NB4 (cell line): ENCODE data around the gene TTC33.
"Not testable (repeated sequence)": the region's sequence is repeated elsewhere in the genome, so short reads cannot be mapped to it uniquely, and the experiment has no call there.

ENCODE experiments used
- DNase-seq: peaks from one replicate; pipeline ENCODE4 v3.0.0; 2010; ENCODE audit warnings: low read depth
- H3K4me3 ChIP-seq: one replicate; pipeline ENCODE4 v1.5.1; 2011; ENCODE audit warnings: mild to moderate bottlenecking, low read depth, low read length, moderate library complexity
- CTCF ChIP-seq: IDR thresholded peaks from one replicate; pipeline ENCODE4 v1.5.1; 2012; ENCODE audit warnings: low read depth, low read length
- MAX ChIP-seq: IDR thresholded peaks from 2 replicates; pipeline ENCODE4 v1.6.1; 2011; ENCODE audit warnings: low read depth, low read length
- MYC ChIP-seq: IDR thresholded peaks from 2 replicates; pipeline ENCODE4 v1.6.1; 2011; ENCODE audit warnings: low read depth, low read length
- POLR2A ChIP-seq: IDR thresholded peaks from 2 replicates; pipeline ENCODE4 v1.6.1; 2011; ENCODE audit warnings: mild to moderate bottlenecking; ENCODE audit not compliant: insufficient read length; ENCODE audit errors: extremely low read depth

Gene TTC33

GRCh38 chr5:40653221-40654022 lies 102.3 kb downstream of the TTC33 start:
- DNase-seq = no peak
- TF ChIP-seq POLR2A = no peak
- TF ChIP-seq MYC = no peak
- TF ChIP-seq CTCF = no peak
- no peak for TF ChIP-seq MAX
- H3K4me3 ChIP-seq = no peak overlapping the region

GRCh38 chr5:40652441-40653220 lies 103.1 kb downstream of the TTC33 start:
- no peak for TF ChIP-seq MYC
- no peak for TF ChIP-seq MAX
- no peak for TF ChIP-seq POLR2A
- TF ChIP-seq CTCF = no peak
- H3K4me3 ChIP-seq = no peak overlapping the region
- no peak for DNase-seq

GRCh38 chr5:40651201-40651600 lies 104.6 kb downstream of the TTC33 start:
- no peak for DNase-seq
- TF ChIP-seq MYC = no peak
- H3K4me3 ChIP-seq = no peak overlapping the region

GRCh38 chr5:40649463-40650030 lies 106.2 kb downstream of the TTC33 start:
- no peak overlapping the region for H3K4me3 ChIP-seq
- no peak for TF ChIP-seq MAX
- TF ChIP-seq MYC = no peak
- no peak for TF ChIP-seq CTCF
- TF ChIP-seq POLR2A = no peak
- no peak for DNase-seq

GRCh38 chr5:40648150-40648549 lies 107.6 kb downstream of the TTC33 start:
- TF ChIP-seq MAX (no peak), MYC (no peak), POLR2A (no peak), CTCF (no peak)
- DNase-seq = no peak
- H3K4me3 ChIP-seq = no peak overlapping the region

- DNase-seq = no peak
- no peak for TF ChIP-seq MYC
- TF ChIP-seq MAX = no peak
- no peak for TF ChIP-seq POLR2A
- TF ChIP-seq CTCF = no peak
- no peak overlapping the region for H3K4me3 ChIP-seq
Observed at GRCh38 chr5:40646266-40646665, 109.5 kb downstream of the TTC33 start.

GRCh38 chr5:40639531-40639930 lies 116.2 kb downstream of the TTC33 start:
- not testable (repeated sequence) for DNase-seq, H3K4me3 ChIP-seq
